Measurements from ENCODE around the gene MICAL2.

MICAL2 gene

GRCh38 chr11:12285106-12285505 is 174.7 kb downstream of the MICAL2 start:
- Histone ChIP-seq H3K27ac (ENCODE audit: low read depth, low read length, severe bottlenecking) (peak overlapping the region; percentile 97), H3K4me3 (ENCODE audit: extremely low read depth, insufficient read depth, low read length, poor library complexity, severe bottlenecking) (no peak overlapping the region)
- WGBS, 2 experiments (ENCODE audit: insufficient coverage in 2 of 2): 86 to 93% methylated on average over 2 to 3 of the region's 4 CpGs

GRCh38 chr11:12285811-12286222 is 175.4 kb downstream of the MICAL2 start:
- H3K9me3 ChIP-seq (ENCODE audit: control insufficient read depth, low read length): no peaks in the 10 kb centered on the region
- peaks cover 55% of the 10 kb centered on the region for H3K4me1 ChIP-seq (ENCODE audit: control insufficient read depth, insufficient read depth, low read length, poor library complexity, severe bottlenecking)
- H3K36me3 ChIP-seq (ENCODE audit: control insufficient read depth, insufficient read depth, low read length): no peaks in the 10 kb centered on the region
- 93 to 97% methylated on average over 5 to 6 of the region's 6 CpGs for WGBS, 2 experiments (ENCODE audit: insufficient coverage in 2 of 2)
- H3K27ac ChIP-seq (ENCODE audit: low read depth, low read length, severe bottlenecking): peak overlapping the region; percentile 97
- H3K4me3 ChIP-seq (ENCODE audit: extremely low read depth, insufficient read depth, low read length, poor library complexity, severe bottlenecking): no peak overlapping the region

More at GRCh38 chr11:12285106-12285505, 174.7 kb downstream of the MICAL2 start:
- no peaks in the 10 kb centered on the region for H3K36me3 ChIP-seq (ENCODE audit: control insufficient read depth, insufficient read depth, low read length)
- H3K4me1 ChIP-seq (ENCODE audit: control insufficient read depth, insufficient read depth, low read length, poor library complexity, severe bottlenecking): peaks cover 54% of the 10 kb centered on the region
- no peaks in the 10 kb centered on the region for H3K9me3 ChIP-seq (ENCODE audit: control insufficient read depth, low read length)

GRCh38 chr11:12286606-12287005 is 176.2 kb downstream of the MICAL2 start:
- no peaks in the 10 kb centered on the region for H3K9me3 ChIP-seq (ENCODE audit: control insufficient read depth, low read length)
- H3K4me3 ChIP-seq (ENCODE audit: extremely low read depth, insufficient read depth, low read length, poor library complexity, severe bottlenecking): no peak overlapping the region
- peak overlapping the region; percentile 97 for H3K27ac ChIP-seq (ENCODE audit: low read depth, low read length, severe bottlenecking)
- no peaks in the 10 kb centered on the region for H3K36me3 ChIP-seq (ENCODE audit: control insufficient read depth, insufficient read depth, low read length)
- 78 to 94% methylated on average over 6 of the region's 6 CpGs for WGBS, 2 experiments (ENCODE audit: insufficient coverage in 2 of 2)
- H3K4me1 ChIP-seq (ENCODE audit: control insufficient read depth, insufficient read depth, low read length, poor library complexity, severe bottlenecking): peaks cover 51% of the 10 kb centered on the region

- Histone ChIP-seq H3K27ac (ENCODE audit: low read depth, low read length, severe bottlenecking) (peak overlapping the region; percentile 97), H3K4me3 (ENCODE audit: extremely low read depth, insufficient read depth, low read length, poor library complexity, severe bottlenecking) (peak overlapping the region; percentile 11)
Observed at GRCh38 chr11:12287009-12287373, 176.6 kb downstream of the MICAL2 start.

GRCh38 chr11:12287374-12288211 is 177.2 kb downstream of the MICAL2 start:
- peak overlapping the region; percentile 97 for H3K27ac ChIP-seq (ENCODE audit: low read depth, low read length, severe bottlenecking)
- H3K4me3 ChIP-seq (ENCODE audit: extremely low read depth, insufficient read depth, low read length, poor library complexity, severe bottlenecking): peak overlapping the region; percentile 11
- peaks cover 51% of the 10 kb centered on the region for H3K4me1 ChIP-seq (ENCODE audit: control insufficient read depth, insufficient read depth, low read length, poor library complexity, severe bottlenecking)
- 72 to 80% methylated on average over 4 to 8 of the region's 13 CpGs for WGBS, 2 experiments (ENCODE audit: insufficient coverage in 2 of 2)
- H3K36me3 ChIP-seq (ENCODE audit: control insufficient read depth, insufficient read depth, low read length): no peaks in the 10 kb centered on the region
- no peaks in the 10 kb centered on the region for H3K9me3 ChIP-seq (ENCODE audit: control insufficient read depth, low read length)

More at GRCh38 chr11:12287009-12287373, 176.6 kb downstream of the MICAL2 start:
- Histone ChIP-seq H3K9me3 (ENCODE audit: control insufficient read depth, low read length) (no peaks in the 10 kb centered on the region), H3K36me3 (ENCODE audit: control insufficient read depth, insufficient read depth, low read length) (no peaks in the 10 kb centered on the region), H3K4me1 (ENCODE audit: control insufficient read depth, insufficient read depth, low read length, poor library complexity, severe bottlenecking) (peaks cover 51% of the 10 kb centered on the region)
- WGBS, 2 experiments (ENCODE audit: insufficient coverage in 2 of 2): no CpG with 5 or more reads among the region's 2 CpGs

GRCh38 chr11:12288212-12288930 is 178.0 kb downstream of the MICAL2 start:
- H3K4me1 ChIP-seq (ENCODE audit: control insufficient read depth, insufficient read depth, low read length, poor library complexity, severe bottlenecking): peaks cover 51% of the 10 kb centered on the region
- no peak overlapping the region for H3K4me3 ChIP-seq (ENCODE audit: extremely low read depth, insufficient read depth, low read length, poor library complexity, severe bottlenecking)
- no peaks in the 10 kb centered on the region for H3K36me3 ChIP-seq (ENCODE audit: control insufficient read depth, insufficient read depth, low read length)
- no peaks in the 10 kb centered on the region for H3K9me3 ChIP-seq (ENCODE audit: control insufficient read depth, low read length)
- WGBS, 2 experiments (ENCODE audit: insufficient coverage in 2 of 2): 39 to 46% methylated on average over 10 to 11 of the region's 12 CpGs
- peak overlapping the region; percentile 97 for H3K27ac ChIP-seq (ENCODE audit: low read depth, low read length, severe bottlenecking)

GRCh38 chr11:12288931-12289666 is 178.7 kb downstream of the MICAL2 start:
- WGBS, 2 experiments (ENCODE audit: insufficient coverage in 2 of 2): 85 to 87% methylated on average over 9 to 12 of the region's 14 CpGs
- H3K9me3 ChIP-seq (ENCODE audit: control insufficient read depth, low read length): no peaks in the 10 kb centered on the region
- no peak overlapping the region for H3K27ac ChIP-seq (ENCODE audit: low read depth, low read length, severe bottlenecking)
- H3K4me1 ChIP-seq (ENCODE audit: control insufficient read depth, insufficient read depth, low read length, poor library complexity, severe bottlenecking): peaks cover 50% of the 10 kb centered on the region
- H3K36me3 ChIP-seq (ENCODE audit: control insufficient read depth, insufficient read depth, low read length): no peaks in the 10 kb centered on the region
- H3K4me3 ChIP-seq (ENCODE audit: extremely low read depth, insufficient read depth, low read length, poor library complexity, severe bottlenecking): no peak overlapping the region

- WGBS, 2 experiments (ENCODE audit: insufficient coverage in 2 of 2): 84 to 86% methylated on average over 3 to 5 of the region's 7 CpGs
- H3K27ac ChIP-seq (ENCODE audit: low read depth, low read length, severe bottlenecking): no peak overlapping the region
- H3K36me3 ChIP-seq (ENCODE audit: control insufficient read depth, insufficient read depth, low read length): no peaks in the 10 kb centered on the region
- no peaks in the 10 kb centered on the region for H3K9me3 ChIP-seq (ENCODE audit: control insufficient read depth, low read length)
- H3K4me3 ChIP-seq (ENCODE audit: extremely low read depth, insufficient read depth, low read length, poor library complexity, severe bottlenecking): no peak overlapping the region
- peaks cover 44% of the 10 kb centered on the region for H3K4me1 ChIP-seq (ENCODE audit: control insufficient read depth, insufficient read depth, low read length, poor library complexity, severe bottlenecking)
Observed at GRCh38 chr11:12289667-12290476, 179.5 kb downstream of the MICAL2 start.

- Histone ChIP-seq H3K4me3 (ENCODE audit: extremely low read depth, insufficient read depth, low read length, poor library complexity, severe bottlenecking) (no peak overlapping the region), H3K9me3 (ENCODE audit: control insufficient read depth, low read length) (no peaks in the 10 kb centered on the region), H3K27ac (ENCODE audit: low read depth, low read length, severe bottlenecking) (no peak overlapping the region), H3K4me1 (ENCODE audit: control insufficient read depth, insufficient read depth, low read length, poor library complexity, severe bottlenecking) (peaks cover 38% of the 10 kb centered on the region), H3K36me3 (ENCODE audit: control insufficient read depth, insufficient read depth, low read length) (no peaks in the 10 kb centered on the region)
- WGBS, 2 experiments (ENCODE audit: insufficient coverage in 2 of 2): 89 to 91% methylated on average over 13 to 14 of the region's 14 CpGs
Observed at GRCh38 chr11:12290477-12290922, 180.1 kb downstream of the MICAL2 start.

GRCh38 chr11:12291313-12291712 is 180.9 kb downstream of the MICAL2 start:
- Histone ChIP-seq H3K9me3 (ENCODE audit: control insufficient read depth, low read length) (no peaks in the 10 kb centered on the region), H3K27ac (ENCODE audit: low read depth, low read length, severe bottlenecking) (no peak overlapping the region), H3K36me3 (ENCODE audit: control insufficient read depth, insufficient read depth, low read length) (no peaks in the 10 kb centered on the region), H3K4me1 (ENCODE audit: control insufficient read depth, insufficient read depth, low read length, poor library complexity, severe bottlenecking) (peaks cover 30% of the 10 kb centered on the region), H3K4me3 (ENCODE audit: extremely low read depth, insufficient read depth, low read length, poor library complexity, severe bottlenecking) (no peak overlapping the region)
- WGBS, 2 experiments (ENCODE audit: insufficient coverage in 2 of 2): 89 to 100% methylated on average over 2 of the region's 4 CpGs
